HUES6 (cell line): Measurements from ENCODE around the gene ULBP1.
"Not testable (repeated sequence)": the region's sequence is repeated elsewhere in the genome, so short reads cannot be mapped to it uniquely, and the experiment has no call there.

Source experiments
- H3K27ac ChIP-seq: 2 replicates; pipeline ENCODE4 v1.7.0; 2013; ENCODE audit warnings: low read depth, mild to moderate bottlenecking, low read length, inconsistent platforms
- H3K27me3 ChIP-seq: 2 replicates; pipeline ENCODE4 v1.6.1; 2013; ENCODE audit warnings: low read length; ENCODE audit not compliant: control insufficient read depth, insufficient read depth
- H3K36me3 ChIP-seq: 2 replicates; pipeline ENCODE4 v1.6.1; 2013; ENCODE audit warnings: low read length; ENCODE audit not compliant: control insufficient read depth, insufficient read depth
- H3K4me1 ChIP-seq: 2 replicates; pipeline ENCODE4 v1.6.1; 2013; ENCODE audit warnings: low read length; ENCODE audit not compliant: control insufficient read depth, insufficient read depth
- H3K4me3 ChIP-seq: 2 replicates; pipeline ENCODE4 v1.5.1; 2013; ENCODE audit warnings: low read depth, low read length
- H3K9ac ChIP-seq: one replicate; pipeline ENCODE4 v1.6.1; 2013; ENCODE audit warnings: mild to moderate bottlenecking, low read length
- H3K9me3 ChIP-seq: 2 replicates; pipeline ENCODE4 v1.6.1; 2013; ENCODE audit warnings: low read depth, low read length; ENCODE audit not compliant: control insufficient read depth, insufficient read depth

The ULBP1 gene

GRCh38 chr6:149942461-149942829 lies 21.3 kb upstream of the ULBP1 start:
- Histone ChIP-seq H3K9ac (no peak overlapping the region), H3K4me1 (0 out of 2 replicates have a peak, but pooled peaks cover 4% of the 10 kb centered on the region), H3K27ac (no peak overlapping the region), H3K27me3 (peaks cover 87% of the 10 kb centered on the region), H3K4me3 (peak overlapping the region; percentile 67), H3K9me3 (no peaks in the 10 kb centered on the region), H3K36me3 (no peaks in the 10 kb centered on the region)

GRCh38 chr6:149943321-149943720 lies 20.4 kb upstream of the ULBP1 start:
- H3K4me3 ChIP-seq, H3K9me3 ChIP-seq, H3K36me3 ChIP-seq, H3K4me1 ChIP-seq, H3K27ac ChIP-seq, H3K9ac ChIP-seq: not testable (repeated sequence)
- peaks cover 86% of the 10 kb centered on the region for H3K27me3 ChIP-seq

GRCh38 chr6:149945276-149945675 lies 18.5 kb upstream of the ULBP1 start:
- not testable (repeated sequence) for H3K36me3 ChIP-seq, H3K9ac ChIP-seq, H3K4me3 ChIP-seq, H3K27ac ChIP-seq, H3K9me3 ChIP-seq, H3K4me1 ChIP-seq
- H3K27me3 ChIP-seq: peaks cover 85% of the 10 kb centered on the region

- H3K4me3 ChIP-seq, H3K27ac ChIP-seq, H3K36me3 ChIP-seq, H3K9me3 ChIP-seq, H3K9ac ChIP-seq, H3K4me1 ChIP-seq: not testable (repeated sequence)
- H3K27me3 ChIP-seq: peaks cover 85% of the 10 kb centered on the region
Measured at GRCh38 chr6:149946631-149947030, 17.1 kb upstream of the ULBP1 start.

- not testable (repeated sequence) for H3K4me3 ChIP-seq, H3K9me3 ChIP-seq, H3K9ac ChIP-seq, H3K4me1 ChIP-seq, H3K27ac ChIP-seq, H3K36me3 ChIP-seq
- H3K27me3 ChIP-seq: peaks cover 85% of the 10 kb centered on the region
Measured at GRCh38 chr6:149947533-149947932, 16.2 kb upstream of the ULBP1 start.

GRCh38 chr6:149948011-149948410 lies 15.7 kb upstream of the ULBP1 start:
- H3K27me3 ChIP-seq: peaks cover 85% of the 10 kb centered on the region
- H3K9ac ChIP-seq: no peak overlapping the region
- H3K4me3 ChIP-seq: no peak overlapping the region
- no peaks in the 10 kb centered on the region for H3K4me1 ChIP-seq
- no peaks in the 10 kb centered on the region for H3K36me3 ChIP-seq
- no peaks in the 10 kb centered on the region for H3K9me3 ChIP-seq
- no peak overlapping the region for H3K27ac ChIP-seq

GRCh38 chr6:149948616-149949015 lies 15.1 kb upstream of the ULBP1 start:
- no peak overlapping the region for H3K4me3 ChIP-seq
- H3K27me3 ChIP-seq: peaks cover 85% of the 10 kb centered on the region
- H3K36me3 ChIP-seq: no peaks in the 10 kb centered on the region
- H3K27ac ChIP-seq: no peak overlapping the region
- no peaks in the 10 kb centered on the region for H3K9me3 ChIP-seq
- H3K9ac ChIP-seq: no peak overlapping the region
- H3K4me1 ChIP-seq: no peaks in the 10 kb centered on the region

GRCh38 chr6:149950423-149950822 lies 13.3 kb upstream of the ULBP1 start:
- peaks cover 90% of the 10 kb centered on the region for H3K27me3 ChIP-seq
- no peak overlapping the region for H3K9ac ChIP-seq
- no peaks in the 10 kb centered on the region for H3K9me3 ChIP-seq
- H3K27ac ChIP-seq: no peak overlapping the region
- no peak overlapping the region for H3K4me3 ChIP-seq
- no peaks in the 10 kb centered on the region for H3K4me1 ChIP-seq
- no peaks in the 10 kb centered on the region for H3K36me3 ChIP-seq

GRCh38 chr6:149951096-149951495 lies 12.6 kb upstream of the ULBP1 start:
- no peak overlapping the region for H3K27ac ChIP-seq
- H3K36me3 ChIP-seq: no peaks in the 10 kb centered on the region
- H3K4me1 ChIP-seq: no peaks in the 10 kb centered on the region
- H3K4me3 ChIP-seq: no peak overlapping the region
- peaks cover 93% of the 10 kb centered on the region for H3K27me3 ChIP-seq
- H3K9ac ChIP-seq: no peak overlapping the region
- no peaks in the 10 kb centered on the region for H3K9me3 ChIP-seq

- Histone ChIP-seq H3K9me3 (no peaks in the 10 kb centered on the region), H3K4me3 (no peak overlapping the region), H3K36me3 (no peaks in the 10 kb centered on the region), H3K27ac (no peak overlapping the region), H3K27me3 (peaks cover 93% of the 10 kb centered on the region), H3K4me1 (no peaks in the 10 kb centered on the region), H3K9ac (no peak overlapping the region)
Measured at GRCh38 chr6:149951626-149952025, 12.1 kb upstream of the ULBP1 start.

- not testable (repeated sequence) for H3K4me1 ChIP-seq, H3K36me3 ChIP-seq, H3K9me3 ChIP-seq, H3K9ac ChIP-seq, H3K4me3 ChIP-seq, H3K27ac ChIP-seq
- H3K27me3 ChIP-seq: peaks cover 99% of the 10 kb centered on the region
Measured at GRCh38 chr6:149953390-149953789, 10.4 kb upstream of the ULBP1 start.

GRCh38 chr6:149953934-149954327 lies 9.8 kb upstream of the ULBP1 start:
- not testable (repeated sequence) for H3K9me3 ChIP-seq, H3K9ac ChIP-seq, H3K4me3 ChIP-seq, H3K27ac ChIP-seq, H3K36me3 ChIP-seq, H3K4me1 ChIP-seq
- peaks cover 98% of the 10 kb centered on the region for H3K27me3 ChIP-seq
